ENCODE measurements around the gene CD200R1L.
"Not testable (repeated sequence)": the region's sequence is repeated elsewhere in the genome, so short reads cannot be mapped to it uniquely, and the experiment has no call there.

Gene CD200R1L

GRCh38 chr3:112860898-112861297, 14.2 kb upstream of the CD200R1L start:
- Histone ChIP-seq H3K27me3 (replicated peaks; ENCODE audit: control insufficient read depth, insufficient read depth, low read length) (no peaks in the 10 kb centered on the region), H3K36me3 (ENCODE audit: control insufficient read depth, insufficient read depth, low read length, severe bottlenecking) (no peaks in the 10 kb centered on the region), H3K4me1 (ENCODE audit: control insufficient read depth, insufficient read depth, low read length) (no peaks in the 10 kb centered on the region), H3K9me3 (ENCODE audit: control insufficient read depth, low read length) (peaks cover 14% of the 10 kb centered on the region), H3K4me3 (ENCODE audit: low read length) (no peak overlapping the region), H3K9ac (ENCODE audit: low read length) (no peak overlapping the region)
- DNase-seq (ENCODE audit: low read depth), result no peak

GRCh38 chr3:112858410-112859069, 11.9 kb upstream of the CD200R1L start:
- DNase-seq (ENCODE audit: low read depth), result no peak

DNA sequence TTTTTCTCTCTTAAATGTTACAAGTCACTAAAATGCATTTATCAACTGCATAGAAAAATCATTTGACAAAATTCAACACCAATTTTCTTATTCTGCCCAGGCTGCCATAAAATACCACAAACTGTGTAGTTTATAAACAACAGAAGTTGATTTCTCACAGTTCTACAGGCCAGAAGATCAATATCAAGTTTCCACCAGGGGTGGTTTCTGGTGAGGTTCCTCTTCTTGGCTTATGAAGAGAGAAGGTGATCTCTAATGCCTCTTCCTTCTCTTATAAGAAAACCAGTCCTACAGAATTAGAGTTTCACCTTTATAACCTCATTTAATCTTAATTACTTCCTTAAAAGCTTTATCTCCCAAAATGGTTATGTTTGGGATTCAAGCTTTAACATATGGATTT, 10.9 kb upstream of the CD200R1L start:
- no peak for DNase-seq (ENCODE audit: low read depth)
- no peaks in the 10 kb centered on the region for H3K4me1 ChIP-seq (ENCODE audit: control insufficient read depth, insufficient read depth, low read length)
- no peaks in the 10 kb centered on the region for H3K36me3 ChIP-seq (ENCODE audit: control insufficient read depth, insufficient read depth, low read length, severe bottlenecking)
- H3K9ac ChIP-seq (ENCODE audit: low read length), result no peak overlapping the region
- no peak overlapping the region for H3K4me3 ChIP-seq (ENCODE audit: low read length)
- H3K27me3 ChIP-seq (replicated peaks; ENCODE audit: control insufficient read depth, insufficient read depth, low read length), result no peaks in the 10 kb centered on the region
- peaks cover 14% of the 10 kb centered on the region for H3K9me3 ChIP-seq (ENCODE audit: control insufficient read depth, low read length)

More at GRCh38 chr3:112858410-112859069, 11.9 kb upstream of the CD200R1L start:
- Histone ChIP-seq H3K36me3 (ENCODE audit: control insufficient read depth, insufficient read depth, low read length, severe bottlenecking) (no peaks in the 10 kb centered on the region), H3K9me3 (ENCODE audit: control insufficient read depth, low read length) (peaks cover 14% of the 10 kb centered on the region), H3K4me3 (ENCODE audit: low read length) (no peak overlapping the region), H3K27me3 (replicated peaks; ENCODE audit: control insufficient read depth, insufficient read depth, low read length) (no peaks in the 10 kb centered on the region), H3K4me1 (ENCODE audit: control insufficient read depth, insufficient read depth, low read length) (no peaks in the 10 kb centered on the region), H3K9ac (ENCODE audit: low read length) (no peak overlapping the region)

- H3K27me3 ChIP-seq (replicated peaks; ENCODE audit: control insufficient read depth, insufficient read depth, low read length), result no peaks in the 10 kb centered on the region
- no peak overlapping the region for H3K9ac ChIP-seq (ENCODE audit: low read length)
- no peaks in the 10 kb centered on the region for H3K36me3 ChIP-seq (ENCODE audit: control insufficient read depth, insufficient read depth, low read length, severe bottlenecking)
- no peaks in the 10 kb centered on the region for H3K4me1 ChIP-seq (ENCODE audit: control insufficient read depth, insufficient read depth, low read length)
- DNase-seq (ENCODE audit: low read depth), result no peak
- peaks cover 24% of the 10 kb centered on the region for H3K9me3 ChIP-seq (ENCODE audit: control insufficient read depth, low read length)
- H3K4me3 ChIP-seq (ENCODE audit: low read length), result no peak overlapping the region
Observed at GRCh38 chr3:112856537-112856936, 9.9 kb upstream of the CD200R1L start.

- DNase-seq (ENCODE audit: low read depth), result no peak
- H3K36me3 ChIP-seq (ENCODE audit: control insufficient read depth, insufficient read depth, low read length, severe bottlenecking), result no peaks in the 10 kb centered on the region
- H3K4me1 ChIP-seq (ENCODE audit: control insufficient read depth, insufficient read depth, low read length), result no peaks in the 10 kb centered on the region
- H3K9me3 ChIP-seq (ENCODE audit: control insufficient read depth, low read length), result peaks cover 30% of the 10 kb centered on the region
- H3K27me3 ChIP-seq (replicated peaks; ENCODE audit: control insufficient read depth, insufficient read depth, low read length), result no peaks in the 10 kb centered on the region
- H3K4me3 ChIP-seq (ENCODE audit: low read length), result no peak overlapping the region
- H3K9ac ChIP-seq (ENCODE audit: low read length), result no peak overlapping the region
Observed at GRCh38 chr3:112855883-112856282, 9.2 kb upstream of the CD200R1L start.

- not testable (repeated sequence) for H3K4me1 ChIP-seq (ENCODE audit: control insufficient read depth, insufficient read depth, low read length); H3K9ac ChIP-seq (ENCODE audit: low read length); H3K4me3 ChIP-seq (ENCODE audit: low read length); H3K36me3 ChIP-seq (ENCODE audit: control insufficient read depth, insufficient read depth, low read length, severe bottlenecking); H3K27me3 ChIP-seq (replicated peaks; ENCODE audit: control insufficient read depth, insufficient read depth, low read length); DNase-seq (ENCODE audit: low read depth)
- peaks cover 37% of the 10 kb centered on the region for H3K9me3 ChIP-seq (ENCODE audit: control insufficient read depth, low read length)
Observed at GRCh38 chr3:112855074-112855473, 8.4 kb upstream of the CD200R1L start.

- Histone ChIP-seq H3K4me1 (ENCODE audit: control insufficient read depth, insufficient read depth, low read length) (no peaks in the 10 kb centered on the region), H3K27me3 (replicated peaks; ENCODE audit: control insufficient read depth, insufficient read depth, low read length) (no peaks in the 10 kb centered on the region), H3K36me3 (ENCODE audit: control insufficient read depth, insufficient read depth, low read length, severe bottlenecking) (no peaks in the 10 kb centered on the region), H3K4me3 (ENCODE audit: low read length) (no peak overlapping the region), H3K9ac (ENCODE audit: low read length) (no peak overlapping the region), H3K9me3 (ENCODE audit: control insufficient read depth, low read length) (peaks cover 24% of the 10 kb centered on the region)
- no peak for DNase-seq (ENCODE audit: low read depth)
Observed at GRCh38 chr3:112848196-112848595, 1.5 kb upstream of the CD200R1L start.

- H3K4me3 ChIP-seq (ENCODE audit: low read length), result no peak overlapping the region
- H3K4me1 ChIP-seq (ENCODE audit: control insufficient read depth, insufficient read depth, low read length), result no peaks in the 10 kb centered on the region
- peaks cover 28% of the 10 kb centered on the region for H3K9me3 ChIP-seq (ENCODE audit: control insufficient read depth, low read length)
Observed at GRCh38 chr3:112847692-112848091, 1.0 kb upstream of the CD200R1L start.

GRCh38 chr3:112845772-112846171, 892 bp downstream of the CD200R1L start:
- DNase-seq (ENCODE audit: low read depth), result no peak
- Histone ChIP-seq H3K4me1 (ENCODE audit: control insufficient read depth, insufficient read depth, low read length) (no peaks in the 10 kb centered on the region), H3K9ac (ENCODE audit: low read length) (no peak overlapping the region), H3K9me3 (ENCODE audit: control insufficient read depth, low read length) (peaks cover 11% of the 10 kb centered on the region), H3K27me3 (replicated peaks; ENCODE audit: control insufficient read depth, insufficient read depth, low read length) (no peaks in the 10 kb centered on the region), H3K36me3 (ENCODE audit: control insufficient read depth, insufficient read depth, low read length, severe bottlenecking) (no peaks in the 10 kb centered on the region), H3K4me3 (ENCODE audit: low read length) (no peak overlapping the region)

More at GRCh38 chr3:112847692-112848091, 1.0 kb upstream of the CD200R1L start:
- no peak for DNase-seq (ENCODE audit: low read depth)
- Histone ChIP-seq H3K9ac (ENCODE audit: low read length) (no peak overlapping the region), H3K27me3 (replicated peaks; ENCODE audit: control insufficient read depth, insufficient read depth, low read length) (no peaks in the 10 kb centered on the region), H3K36me3 (ENCODE audit: control insufficient read depth, insufficient read depth, low read length, severe bottlenecking) (no peaks in the 10 kb centered on the region)

DNA sequence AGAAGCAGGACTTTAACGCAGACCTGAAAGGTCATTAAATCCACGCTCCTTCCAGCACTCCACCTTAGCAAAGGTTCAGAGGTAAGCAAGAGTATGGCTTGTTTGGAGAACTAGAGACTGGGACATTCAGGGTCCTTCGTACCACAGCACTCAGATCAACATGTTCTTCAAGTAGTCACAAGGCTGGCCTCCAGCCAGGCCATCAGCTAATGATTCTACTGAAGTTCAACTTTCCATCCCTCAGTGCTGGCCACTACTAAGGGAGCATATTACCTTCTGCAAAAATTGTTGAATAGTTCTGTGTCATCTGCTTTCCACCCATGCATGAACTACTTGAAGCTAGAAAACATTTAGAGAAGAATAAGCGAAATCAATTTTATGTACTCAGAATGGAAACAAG, 17.6 kb downstream of the CD200R1L start:
- Histone ChIP-seq H3K4me3 (ENCODE audit: low read length) (no peak overlapping the region), H3K9ac (ENCODE audit: low read length) (no peak overlapping the region), H3K9me3 (ENCODE audit: control insufficient read depth, low read length) (no peaks in the 10 kb centered on the region), H3K4me1 (ENCODE audit: control insufficient read depth, insufficient read depth, low read length) (no peaks in the 10 kb centered on the region), H3K27me3 (replicated peaks; ENCODE audit: control insufficient read depth, insufficient read depth, low read length) (no peaks in the 10 kb centered on the region), H3K36me3 (ENCODE audit: control insufficient read depth, insufficient read depth, low read length, severe bottlenecking) (no peaks in the 10 kb centered on the region)
- DNase-seq (ENCODE audit: low read depth), result no peak

GRCh38 chr3:112822064-112823055, 24.3 kb downstream of the CD200R1L start:
- Histone ChIP-seq H3K27me3 (replicated peaks; ENCODE audit: control insufficient read depth, insufficient read depth, low read length) (no peaks in the 10 kb centered on the region), H3K4me1 (ENCODE audit: control insufficient read depth, insufficient read depth, low read length) (peaks cover 16% of the 10 kb centered on the region), H3K9me3 (ENCODE audit: control insufficient read depth, low read length) (no peaks in the 10 kb centered on the region), H3K9ac (ENCODE audit: low read length) (no peak overlapping the region), H3K36me3 (ENCODE audit: control insufficient read depth, insufficient read depth, low read length, severe bottlenecking) (no peaks in the 10 kb centered on the region), H3K4me3 (ENCODE audit: low read length) (no peak overlapping the region)
- DNase-seq (ENCODE audit: low read depth), result no peak
